ENCODE measurements around the gene TRAF4. TPM values are rescaled to one million over a fixed set of nuclear protein-coding genes. Genes with fewer than 3 reads are reported as not detected.

TRAF4 gene
- total RNA-seq: 163 and 172 TPM in 2 replicates
- long read RNA-seq, partial matches to known transcripts: 1 of 3 reads
- long read RNA-seq, other reads (novel, unspliced or antisense): 1 of 3 reads

- Mint-ChIP-seq H3K4me1 (peaks cover 26% of the 10 kb centered on the region), H3K4me3 (peak within 1 kb of the TSS; percentile 99), H3K27ac (ENCODE audit: unreplicated experiment) (peak within 1 kb of the TSS; percentile 98), H3K36me3 (ENCODE audit: low read depth) (peaks cover 5% of the 10 kb centered on the region), H3K9me3 (no peaks in the 10 kb centered on the region), H3K27me3 (ENCODE audit: low read depth) (peaks cover 6% of the 10 kb centered on the region)
- TF ChIP-seq CTCF (conservative IDR thresholded peaks at IDR 0.05): peak; percentile 21
- peak; percentile 69 for DNase-seq (ENCODE audit: low read depth, low spot score)
These were observed at the start of gene TRAF4 for GRCh38 chr17:28743243-28744103. Gene TRAF4 (plus strand): TSS chr17:28744011. CDS start chr17:28744113, 102 bp downstream.

- no peak overlapping the region for H3K4me3 Mint-ChIP-seq
These were observed 45.4 kb upstream of the TRAF4 start for GRCh38 chr17:28698253-28698941.

GRCh38 chr17:28700278-28700677, 43.5 kb upstream of the TRAF4 start:
- Mint-ChIP-seq H3K27ac (ENCODE audit: unreplicated experiment) (no peak overlapping the region), H3K4me1 (peaks cover 22% of the 10 kb centered on the region), H3K4me3 (no peak overlapping the region), H3K36me3 (ENCODE audit: low read depth) (peaks cover 15% of the 10 kb centered on the region), H3K9me3 (no peaks in the 10 kb centered on the region), H3K27me3 (ENCODE audit: low read depth) (no peaks in the 10 kb centered on the region)
- no peak for DNase-seq (ENCODE audit: low read depth, low spot score)
- no peak for TF ChIP-seq CTCF (conservative IDR thresholded peaks at IDR 0.05)

More at GRCh38 chr17:28698253-28698941, 45.4 kb upstream of the TRAF4 start:
- H3K4me1 Mint-ChIP-seq: peaks cover 24% of the 10 kb centered on the region
- no peaks in the 10 kb centered on the region for H3K27me3 Mint-ChIP-seq (ENCODE audit: low read depth)
- DNase-seq (ENCODE audit: low read depth, low spot score): no peak
- H3K27ac Mint-ChIP-seq (ENCODE audit: unreplicated experiment): no peak overlapping the region
- TF ChIP-seq CTCF (conservative IDR thresholded peaks at IDR 0.05): no peak
- no peaks in the 10 kb centered on the region for H3K9me3 Mint-ChIP-seq
- H3K36me3 Mint-ChIP-seq (ENCODE audit: low read depth): peaks cover 23% of the 10 kb centered on the region

- H3K4me1 Mint-ChIP-seq: peaks cover 22% of the 10 kb centered on the region
- no peak for DNase-seq (ENCODE audit: low read depth, low spot score)
- H3K4me3 Mint-ChIP-seq: no peak overlapping the region
- no peak for TF ChIP-seq CTCF (conservative IDR thresholded peaks at IDR 0.05)
- H3K27ac Mint-ChIP-seq (ENCODE audit: unreplicated experiment): no peak overlapping the region
- H3K27me3 Mint-ChIP-seq (ENCODE audit: low read depth): no peaks in the 10 kb centered on the region
- H3K9me3 Mint-ChIP-seq: no peaks in the 10 kb centered on the region
- peaks cover 15% of the 10 kb centered on the region for H3K36me3 Mint-ChIP-seq (ENCODE audit: low read depth)
These were observed 42.9 kb upstream of the TRAF4 start for GRCh38 chr17:28700830-28701492.

GRCh38 chr17:28702026-28702751, 41.6 kb upstream of the TRAF4 start:
- H3K4me3 Mint-ChIP-seq: peak overlapping the region; percentile 70
- H3K27me3 Mint-ChIP-seq (ENCODE audit: low read depth): peaks cover 1% of the 10 kb centered on the region
- no peak for DNase-seq (ENCODE audit: low read depth, low spot score)
- peaks cover 24% of the 10 kb centered on the region for H3K4me1 Mint-ChIP-seq
- H3K36me3 Mint-ChIP-seq (ENCODE audit: low read depth): peaks cover 16% of the 10 kb centered on the region
- peak overlapping the region; percentile 84 for H3K27ac Mint-ChIP-seq (ENCODE audit: unreplicated experiment)
- no peaks in the 10 kb centered on the region for H3K9me3 Mint-ChIP-seq
- TF ChIP-seq CTCF (conservative IDR thresholded peaks at IDR 0.05): no peak
